Measurements from ENCODE around the gene TIMM22.

DNA sequence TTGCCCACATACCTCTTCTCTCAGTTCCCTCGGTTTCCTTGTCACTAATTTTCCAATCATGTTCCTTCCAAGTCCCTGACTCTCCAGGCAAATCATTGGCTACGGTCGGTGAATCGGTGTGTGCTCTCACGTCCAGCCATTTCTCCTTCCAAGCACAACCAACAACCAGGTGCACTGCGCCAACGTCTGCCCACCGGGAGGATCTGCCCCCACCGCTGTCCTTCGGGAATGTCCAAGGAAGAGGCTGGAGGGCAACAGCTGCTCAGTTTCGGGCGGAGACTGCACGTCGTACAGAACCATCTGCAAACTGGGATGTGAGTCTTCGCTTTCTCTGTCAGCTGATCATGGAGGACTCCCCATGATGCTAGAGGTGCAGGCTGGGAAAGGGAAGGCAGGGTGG is 9.0 kb upstream of the TIMM22 start:
- no peak for TF ChIP-seq POLR2A (IDR thresholded peaks at IDR 0.05)
- TF ChIP-seq, protein P1, sequence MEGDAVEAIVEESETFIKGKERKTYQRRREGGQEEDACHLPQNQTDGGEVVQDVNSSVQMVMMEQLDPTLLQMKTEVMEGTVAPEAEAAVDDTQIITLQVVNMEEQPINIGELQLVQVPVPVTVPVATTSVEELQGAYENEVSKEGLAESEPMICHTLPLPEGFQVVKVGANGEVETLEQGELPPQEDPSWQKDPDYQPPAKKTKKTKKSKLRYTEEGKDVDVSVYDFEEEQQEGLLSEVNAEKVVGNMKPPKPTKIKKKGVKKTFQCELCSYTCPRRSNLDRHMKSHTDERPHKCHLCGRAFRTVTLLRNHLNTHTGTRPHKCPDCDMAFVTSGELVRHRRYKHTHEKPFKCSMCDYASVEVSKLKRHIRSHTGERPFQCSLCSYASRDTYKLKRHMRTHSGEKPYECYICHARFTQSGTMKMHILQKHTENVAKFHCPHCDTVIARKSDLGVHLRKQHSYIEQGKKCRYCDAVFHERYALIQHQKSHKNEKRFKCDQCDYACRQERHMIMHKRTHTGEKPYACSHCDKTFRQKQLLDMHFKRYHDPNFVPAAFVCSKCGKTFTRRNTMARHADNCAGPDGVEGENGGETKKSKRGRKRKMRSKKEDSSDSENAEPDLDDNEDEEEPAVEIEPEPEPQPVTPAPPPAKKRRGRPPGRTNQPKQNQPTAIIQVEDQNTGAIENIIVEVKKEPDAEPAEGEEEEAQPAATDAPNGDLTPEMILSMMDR (IDR thresholded peaks at IDR 0.05): no peak
- no peak for TF ChIP-seq POLR2AphosphoS5 (IDR thresholded peaks at IDR 0.05)

Data from stomach (tissue), 4 donors.